ENCODE results near the gene CMIP.
A peak's percentile ranks its signal among the peaks of the same experiment; 100 is the strongest.

DNA sequence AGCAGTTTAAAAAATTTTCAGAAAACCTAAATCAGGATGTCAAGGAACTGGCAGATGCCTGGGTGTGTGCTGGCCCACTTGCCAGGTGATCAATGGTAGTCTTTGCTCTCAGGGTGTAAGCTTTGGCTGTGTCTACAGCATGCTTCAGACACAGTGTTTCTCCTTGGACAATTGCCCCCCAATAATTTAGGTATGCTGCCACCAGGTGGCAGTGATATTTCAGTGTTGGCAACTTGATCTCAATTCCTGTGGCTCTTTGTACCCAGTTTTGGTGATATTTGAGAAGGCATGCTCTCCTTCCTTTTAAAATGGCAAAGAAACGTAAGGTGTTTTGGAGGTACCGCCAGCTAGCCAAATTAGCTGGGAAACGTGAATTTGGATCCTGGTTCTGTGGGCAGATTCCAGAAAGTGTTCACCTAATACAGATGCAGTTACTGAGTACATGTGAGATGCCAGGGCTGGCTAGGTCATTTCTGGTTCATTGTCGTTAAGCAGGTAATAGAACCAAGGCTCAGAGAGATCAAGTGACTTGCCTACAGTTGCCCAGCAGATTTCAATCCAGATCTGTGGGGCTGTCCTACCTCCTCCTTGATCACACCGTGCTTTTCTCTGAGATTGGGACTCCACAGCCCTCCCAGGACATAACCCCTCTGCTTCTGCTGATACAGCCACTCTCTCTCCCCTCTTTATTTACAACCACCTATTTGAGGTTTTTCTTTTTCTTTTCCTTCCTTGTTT, 178.9 kb downstream of the CMIP start:
- TF ChIP-seq POLR2A (IDR thresholded peaks at IDR 0.05) (no peak), POLR2AphosphoS5 (IDR thresholded peaks at IDR 0.05) (no peak)
- TF ChIP-seq, protein P1, sequence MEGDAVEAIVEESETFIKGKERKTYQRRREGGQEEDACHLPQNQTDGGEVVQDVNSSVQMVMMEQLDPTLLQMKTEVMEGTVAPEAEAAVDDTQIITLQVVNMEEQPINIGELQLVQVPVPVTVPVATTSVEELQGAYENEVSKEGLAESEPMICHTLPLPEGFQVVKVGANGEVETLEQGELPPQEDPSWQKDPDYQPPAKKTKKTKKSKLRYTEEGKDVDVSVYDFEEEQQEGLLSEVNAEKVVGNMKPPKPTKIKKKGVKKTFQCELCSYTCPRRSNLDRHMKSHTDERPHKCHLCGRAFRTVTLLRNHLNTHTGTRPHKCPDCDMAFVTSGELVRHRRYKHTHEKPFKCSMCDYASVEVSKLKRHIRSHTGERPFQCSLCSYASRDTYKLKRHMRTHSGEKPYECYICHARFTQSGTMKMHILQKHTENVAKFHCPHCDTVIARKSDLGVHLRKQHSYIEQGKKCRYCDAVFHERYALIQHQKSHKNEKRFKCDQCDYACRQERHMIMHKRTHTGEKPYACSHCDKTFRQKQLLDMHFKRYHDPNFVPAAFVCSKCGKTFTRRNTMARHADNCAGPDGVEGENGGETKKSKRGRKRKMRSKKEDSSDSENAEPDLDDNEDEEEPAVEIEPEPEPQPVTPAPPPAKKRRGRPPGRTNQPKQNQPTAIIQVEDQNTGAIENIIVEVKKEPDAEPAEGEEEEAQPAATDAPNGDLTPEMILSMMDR (IDR thresholded peaks at IDR 0.05), result peak; percentile 17 to 22
